ENCODE data around the gene BCAS4. TPM values are rescaled to one million over a fixed set of nuclear protein-coding genes. Genes with fewer than 3 reads are reported as not detected.
"Not testable (repeated sequence)": the region's sequence is repeated elsewhere in the genome, so short reads cannot be mapped to it uniquely, and the experiment has no call there.

Gene BCAS4
- total and polyA plus RNA-seq, 8 donors, result 2.9 to 8.2 (median 6.8) TPM

- TF ChIP-seq CTCF (IDR thresholded peaks at IDR 0.05), result no peak
- intact Hi-C loops (cut with DNase I), result loop anchor here in 1 of 2 donors (10.0 kb wide), 1 partner anchor 126 kb away; no protein-coding TSS in a partner anchor
Measured at GRCh38 chr20:50798650-50799049, 3.8 kb downstream of the BCAS4 start.

GRCh38 chr20:50799176-50799889 is 4.5 kb downstream of the BCAS4 start:
- intact Hi-C loops (cut with DNase I), result loop anchor here in 1 of 2 donors (10.0 kb wide), 1 partner anchor 125 kb away; no protein-coding TSS in a partner anchor
- Histone ChIP-seq H3K36me3 (no peaks in the 10 kb centered on the region), H3K4me3 (no peak overlapping the region), H3K27ac (peak overlapping the region in 1 of 2 donors; percentile 33), H3K4me1 (peaks cover 5 to 10% of the 10 kb centered on the region in 2 donors), H3K27me3 (peaks cover 0 to 18% of the 10 kb centered on the region in 2 donors), H3K9me3 (no peaks in the 10 kb centered on the region)
- TF ChIP-seq CTCF (IDR thresholded peaks at IDR 0.05), result no peak
- ATAC-seq (no peak), DNase-seq (no peak)

More at GRCh38 chr20:50798650-50799049, 3.8 kb downstream of the BCAS4 start:
- DNase-seq (no peak), ATAC-seq (no peak)
- Histone ChIP-seq H3K36me3 (no peaks in the 10 kb centered on the region), H3K4me3 (no peak overlapping the region), H3K27ac (no peak overlapping the region), H3K27me3 (peaks cover 0 to 25% of the 10 kb centered on the region in 2 donors), H3K4me1 (peaks cover 8 to 15% of the 10 kb centered on the region in 2 donors), H3K9me3 (no peaks in the 10 kb centered on the region)

- intact Hi-C loops (cut with DNase I), result loop anchor here in 1 of 2 donors (10.0 kb wide), 1 partner anchor 125 kb away; no protein-coding TSS in a partner anchor
- no peak overlapping the region for H3K27ac ChIP-seq
Measured at GRCh38 chr20:50799890-50800550, 5.2 kb downstream of the BCAS4 start.

GRCh38 chr20:50800986-50801746 is 6.3 kb downstream of the BCAS4 start:
- intact Hi-C loops (cut with DNase I); H3K4me1 ChIP-seq; ATAC-seq; H3K27me3 ChIP-seq; H3K4me3 ChIP-seq; H3K27ac ChIP-seq; H3K36me3 ChIP-seq; H3K9me3 ChIP-seq; DNase-seq: not testable (repeated sequence)

More at GRCh38 chr20:50799890-50800550, 5.2 kb downstream of the BCAS4 start:
- DNase-seq, result no peak
- peaks cover 3 to 4% of the 10 kb centered on the region in 2 donors for H3K4me1 ChIP-seq
- TF ChIP-seq CTCF (IDR thresholded peaks at IDR 0.05), result no peak
- peaks cover 0 to 11% of the 10 kb centered on the region in 2 donors for H3K27me3 ChIP-seq
- H3K4me3 ChIP-seq, result no peak overlapping the region
- ATAC-seq, result no peak
- no peaks in the 10 kb centered on the region for H3K9me3 ChIP-seq
- H3K36me3 ChIP-seq, result no peaks in the 10 kb centered on the region

- no peaks in the 10 kb centered on the region for H3K9me3 ChIP-seq
- H3K36me3 ChIP-seq, result no peaks in the 10 kb centered on the region
- H3K27ac ChIP-seq, result no peak overlapping the region
- DNase-seq, result no peak
- no peaks in the 10 kb centered on the region for H3K27me3 ChIP-seq
- ATAC-seq, result no peak
- TF ChIP-seq CTCF (IDR thresholded peaks at IDR 0.05), result no peak
- intact Hi-C loops (cut with DNase I), result no loop called here
- H3K4me3 ChIP-seq, result no peak overlapping the region
- no peaks in the 10 kb centered on the region for H3K4me1 ChIP-seq
Measured at GRCh38 chr20:50801747-50802125, 6.9 kb downstream of the BCAS4 start.
